GM19023 (cell line): Measurements from ENCODE around the gene MTOR.
"Not testable (repeated sequence)": the region's sequence is repeated elsewhere in the genome, so short reads cannot be mapped to it uniquely, and the experiment has no call there.

Experiments
- ATAC-seq: cut with Tn5 transposase; IDR thresholded peaks from one replicate; pipeline ENCODE4 v1.9.1; 2021; ENCODE audit warnings: mild to moderate bottlenecking, moderate library complexity; ENCODE audit not compliant: unreplicated experiment

MTOR gene

GRCh38 chr1:11187000-11187399 is 75.4 kb downstream of the MTOR start:
- ATAC-seq: no peak

DNA sequence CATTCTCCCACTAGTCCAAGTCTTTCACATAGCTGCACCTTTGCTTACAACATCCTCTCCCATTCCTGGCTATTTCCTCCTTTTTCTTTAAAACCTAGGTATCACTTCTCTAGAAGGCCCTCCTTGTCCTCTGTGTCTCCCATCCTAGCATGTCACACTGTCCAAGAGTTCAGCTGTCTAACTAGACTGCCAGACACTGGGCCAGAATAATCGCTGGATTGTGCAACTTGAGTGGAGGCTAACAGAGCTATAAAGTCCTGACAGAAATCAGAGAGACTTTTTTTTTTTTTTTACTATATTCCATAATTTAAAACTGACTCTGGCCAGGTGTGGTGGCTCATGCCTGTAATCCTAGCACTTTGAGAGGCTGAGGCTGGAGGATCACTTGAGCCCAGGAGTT is 77.4 kb downstream of the MTOR start:
- ATAC-seq: no peak

DNA sequence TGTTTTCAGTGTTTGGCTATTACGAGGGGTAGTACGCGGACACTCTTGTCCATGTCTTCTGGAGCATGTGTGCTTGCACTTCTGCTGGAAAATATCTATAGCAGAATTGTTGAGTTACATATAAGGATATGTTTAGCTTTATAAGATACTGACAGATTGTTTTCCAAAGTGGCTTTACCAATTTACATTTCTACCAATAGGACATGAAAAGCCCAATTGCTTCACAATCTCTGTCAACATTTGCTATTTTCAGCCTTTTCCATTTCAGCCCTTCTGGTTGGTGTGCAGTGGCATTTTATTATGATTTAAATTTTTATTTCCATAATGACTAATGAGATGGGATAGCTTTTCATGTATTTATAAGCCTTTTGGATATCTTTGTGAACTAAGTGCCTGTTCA is 79.5 kb downstream of the MTOR start:
- ATAC-seq: no peak

DNA sequence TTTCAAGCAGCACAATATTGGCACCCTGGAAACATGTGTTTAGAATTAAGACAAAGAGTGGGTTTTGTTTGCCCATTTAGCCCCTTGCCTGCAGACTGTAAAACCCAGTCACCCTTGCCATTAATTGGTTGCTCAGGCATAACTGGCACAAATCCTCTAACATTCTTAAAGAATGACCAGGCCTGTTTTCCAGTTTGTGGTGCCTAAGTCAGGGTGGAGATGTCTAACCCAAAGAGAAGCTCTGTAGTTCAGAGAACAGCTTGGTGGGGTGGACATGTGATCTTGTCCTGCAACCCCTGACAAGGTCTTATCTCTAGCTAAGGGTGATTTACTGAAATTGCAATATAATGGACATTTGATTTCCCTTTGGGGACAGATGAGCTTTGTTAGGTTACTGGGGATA is 82.0 kb downstream of the MTOR start:
- ATAC-seq: no peak

DNA sequence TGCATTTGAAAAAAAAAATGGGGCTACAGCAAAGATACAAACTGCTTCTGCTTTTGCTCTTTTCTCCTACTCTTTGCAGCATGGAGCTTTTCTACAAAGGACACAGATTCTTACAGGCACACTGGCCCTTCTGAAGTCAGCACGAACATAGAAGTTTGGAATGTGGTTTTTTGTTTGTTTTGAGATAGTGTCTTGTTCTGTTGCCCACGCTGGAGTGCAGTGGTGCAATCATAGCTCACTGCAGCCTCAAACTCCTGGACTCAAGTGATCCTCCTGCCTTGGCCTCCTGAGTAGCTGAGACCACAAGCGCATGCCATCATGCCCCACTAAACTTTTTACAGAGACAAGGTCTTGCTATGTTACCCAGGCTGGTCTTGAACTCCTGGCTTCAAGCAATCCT is 82.6 kb downstream of the MTOR start:
- ATAC-seq: not testable (repeated sequence)

- ATAC-seq: no peak
Measured at GRCh38 chr1:11179125-11179524, 83.2 kb downstream of the MTOR start.

DNA sequence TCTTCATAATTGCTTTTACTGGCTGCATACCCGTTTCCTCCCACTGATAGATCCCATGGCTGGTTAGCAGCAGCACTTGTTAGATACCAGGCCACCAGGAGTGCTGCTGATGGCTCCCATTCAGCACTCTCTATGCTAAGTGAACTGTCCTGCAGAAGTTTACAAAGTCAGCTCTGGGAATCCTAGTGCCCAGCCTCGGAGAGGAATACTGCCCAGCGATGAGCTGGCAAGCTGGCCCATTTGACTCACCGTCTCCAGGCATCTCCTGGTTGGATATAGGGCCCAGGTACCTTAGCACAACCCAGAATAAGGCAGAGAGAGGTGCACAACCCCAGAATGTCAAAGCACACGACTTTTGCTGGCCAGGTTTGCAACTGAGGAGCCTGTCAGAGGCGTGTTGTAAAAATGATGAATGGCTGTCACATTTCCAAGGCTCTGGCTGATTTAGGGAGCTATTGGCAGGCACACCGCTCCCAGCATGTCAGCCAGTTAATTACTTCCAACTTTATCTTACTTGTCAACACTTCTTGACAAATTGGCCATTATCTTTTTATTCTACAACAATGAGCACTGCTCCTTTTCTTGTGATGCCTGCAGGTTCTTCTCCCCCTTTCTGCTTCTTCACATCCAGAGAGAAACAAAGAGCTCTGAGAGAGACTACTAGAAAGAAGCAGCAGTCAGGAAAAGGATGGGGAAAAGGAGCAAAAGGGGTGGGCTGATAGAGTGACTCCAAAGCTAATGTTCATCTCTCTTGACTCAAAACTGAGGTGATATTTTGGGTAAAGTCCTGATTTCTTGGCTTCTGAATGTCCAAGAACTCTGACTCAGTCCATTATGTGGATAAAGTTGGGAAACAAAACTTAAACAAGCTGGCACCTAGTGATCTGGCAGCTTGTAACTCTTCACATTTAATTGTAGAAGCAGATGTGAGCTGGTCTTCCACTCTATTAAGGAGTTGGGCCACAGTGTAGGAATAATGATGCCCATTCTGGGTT is 84.0 kb downstream of the MTOR start:
- no peak for ATAC-seq

DNA sequence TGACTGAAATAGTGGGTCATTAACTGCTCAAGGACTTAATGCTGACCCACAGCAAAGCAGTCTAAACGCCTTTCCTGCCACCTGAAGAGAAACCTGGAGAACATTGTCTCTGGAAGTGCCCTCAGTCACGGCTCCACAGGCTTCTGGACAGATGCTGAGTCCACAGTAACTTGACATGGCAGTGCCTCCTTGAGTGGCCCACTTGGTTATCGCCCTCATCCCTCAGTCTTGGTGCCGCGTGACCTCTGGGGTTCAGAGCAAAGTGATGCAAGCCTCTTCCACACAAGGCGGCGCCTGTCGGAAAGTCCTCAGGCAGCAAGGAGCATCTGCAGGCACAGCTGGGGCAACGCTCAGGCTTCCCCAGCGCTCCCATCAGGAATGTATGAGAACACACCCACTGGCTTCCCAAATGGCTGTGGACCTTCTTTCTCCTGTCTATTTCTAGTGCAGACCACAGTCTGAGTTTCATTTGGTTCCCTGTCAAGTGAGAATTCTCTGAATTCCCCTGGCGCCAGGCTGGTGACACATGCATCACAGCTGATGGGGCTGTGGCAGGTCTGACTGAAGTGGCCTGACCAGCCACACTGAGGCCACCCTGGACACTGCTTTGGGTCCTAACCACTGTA is 86.2 kb downstream of the MTOR start:
- ATAC-seq: no peak

GRCh38 chr1:11175461-11175860 is 86.9 kb downstream of the MTOR start:
- ATAC-seq: no peak

DNA sequence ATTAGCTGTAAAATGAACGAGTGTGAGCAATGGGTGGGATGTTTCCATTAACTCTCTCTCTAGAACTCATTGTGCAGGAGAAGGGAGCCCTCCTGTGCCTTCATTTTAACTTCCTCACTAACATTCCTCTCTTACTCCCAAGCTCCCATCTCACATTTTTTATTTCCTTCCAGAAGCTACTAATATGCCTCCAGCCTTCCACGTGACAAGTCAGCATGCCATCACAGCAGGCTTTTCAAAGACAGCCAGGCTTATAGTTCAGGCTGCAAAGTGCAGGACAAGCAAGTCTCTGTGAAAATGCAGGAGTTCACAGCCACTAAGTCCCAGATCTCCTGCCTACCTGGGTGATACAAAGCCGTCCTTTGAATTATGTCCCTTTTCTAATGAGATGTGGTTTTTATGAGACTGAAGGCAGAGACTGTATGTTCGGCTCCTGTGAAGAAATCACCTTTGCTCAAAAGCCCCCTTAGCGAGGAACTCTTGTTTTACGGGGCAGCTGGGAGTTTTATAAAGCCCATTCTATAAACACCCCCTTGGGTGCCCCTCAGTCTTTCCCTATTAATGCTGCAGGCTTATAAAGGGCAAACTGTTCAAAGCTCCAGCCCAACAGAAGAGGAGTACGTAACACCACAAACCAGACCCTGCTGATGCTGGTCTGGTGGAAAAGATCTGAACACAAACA is 87.9 kb downstream of the MTOR start:
- no peak for ATAC-seq

DNA sequence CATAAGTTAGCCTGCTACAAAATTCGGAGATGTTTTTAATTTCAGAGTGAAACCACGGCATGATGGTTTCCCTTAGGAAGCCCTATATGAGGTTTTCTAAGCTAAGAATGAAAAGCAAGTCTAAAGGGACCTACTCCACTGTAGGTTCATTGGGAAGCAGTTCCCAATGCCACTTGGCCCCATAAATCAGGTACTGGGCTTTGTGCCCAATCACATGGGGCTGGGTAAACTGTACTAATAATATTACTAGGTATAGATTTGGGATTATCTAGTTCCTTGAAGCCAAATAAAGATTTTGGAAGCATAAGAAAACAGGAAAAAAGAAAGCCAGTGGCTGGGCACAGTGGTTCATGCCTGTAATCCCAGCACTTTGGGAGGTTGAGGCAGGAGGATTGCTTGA is 92.2 kb downstream of the MTOR start:
- ATAC-seq: no peak

- no peak for ATAC-seq
Measured at GRCh38 chr1:11169202-11169601, 93.1 kb downstream of the MTOR start.

GRCh38 chr1:11168731-11169130 is 93.6 kb downstream of the MTOR start:
- ATAC-seq: no peak

DNA sequence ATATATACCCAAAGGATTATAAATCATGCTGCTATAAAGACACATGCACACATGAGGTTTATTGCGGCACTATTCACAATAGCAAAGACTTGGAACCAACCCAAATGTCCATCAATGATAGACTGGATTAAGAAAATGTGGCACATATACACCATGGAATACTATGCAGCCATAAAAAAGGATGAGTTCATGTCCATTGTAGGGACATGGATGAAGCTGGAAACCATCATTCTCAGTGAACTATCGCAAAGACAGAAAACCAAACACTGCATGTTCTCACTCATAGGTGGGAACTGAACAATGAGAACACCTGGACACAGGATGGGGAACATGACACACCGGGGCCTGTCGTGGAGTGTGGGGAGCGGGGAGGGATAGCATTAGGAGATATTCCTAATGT is 95.6 kb downstream of the MTOR start:
- not testable (repeated sequence) for ATAC-seq

GRCh38 chr1:11162752-11163151 is 99.6 kb downstream of the MTOR start:
- not testable (repeated sequence) for ATAC-seq

DNA sequence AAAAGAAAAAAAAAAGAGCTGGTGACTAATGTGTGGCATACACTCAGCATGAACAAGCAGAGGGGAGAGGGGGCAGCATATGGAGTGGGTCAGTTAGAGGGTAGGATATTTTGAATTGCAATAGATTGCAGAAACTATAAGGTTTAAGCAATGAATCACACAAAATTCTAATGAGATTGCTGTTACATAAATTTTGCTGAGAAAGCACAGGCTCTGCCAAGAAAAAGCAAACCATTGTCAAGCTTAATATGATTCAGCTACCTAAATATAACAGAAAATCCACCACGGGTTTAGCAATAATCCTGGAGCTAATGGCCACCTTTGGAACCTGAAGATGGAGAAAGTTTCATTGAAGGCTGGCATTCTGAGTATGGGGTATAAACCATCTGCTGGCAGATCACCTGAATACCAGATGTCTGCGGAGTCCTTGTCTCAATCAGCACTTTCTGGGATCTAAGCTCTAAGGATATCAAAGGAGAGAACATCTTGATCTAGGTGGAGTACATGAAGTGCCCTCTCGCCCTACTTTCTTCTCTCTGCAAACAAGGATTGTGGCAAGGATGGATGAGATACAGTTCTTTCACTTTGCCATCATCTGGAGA is 103.5 kb downstream of the MTOR start:
- ATAC-seq: no peak

DNA sequence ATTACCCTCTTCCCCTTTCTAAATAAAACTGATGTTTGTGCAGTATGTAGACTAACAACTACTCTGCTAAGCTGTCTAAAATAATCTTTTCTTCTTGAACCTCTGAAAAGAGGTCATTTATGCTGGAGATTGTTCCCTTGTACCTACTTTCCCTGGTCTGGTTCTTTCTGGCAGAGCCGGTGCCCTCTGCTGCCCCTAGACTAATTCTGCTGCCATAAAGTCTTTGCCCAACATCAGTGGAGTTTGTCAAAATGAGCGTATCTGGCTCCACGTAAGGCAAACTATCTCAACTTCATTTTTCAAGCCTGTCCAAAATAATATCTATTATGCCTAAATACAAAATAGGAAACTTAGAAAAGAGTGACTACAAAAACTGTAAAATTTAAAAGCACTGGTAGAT is 104.1 kb downstream of the MTOR start:
- no peak for ATAC-seq

DNA sequence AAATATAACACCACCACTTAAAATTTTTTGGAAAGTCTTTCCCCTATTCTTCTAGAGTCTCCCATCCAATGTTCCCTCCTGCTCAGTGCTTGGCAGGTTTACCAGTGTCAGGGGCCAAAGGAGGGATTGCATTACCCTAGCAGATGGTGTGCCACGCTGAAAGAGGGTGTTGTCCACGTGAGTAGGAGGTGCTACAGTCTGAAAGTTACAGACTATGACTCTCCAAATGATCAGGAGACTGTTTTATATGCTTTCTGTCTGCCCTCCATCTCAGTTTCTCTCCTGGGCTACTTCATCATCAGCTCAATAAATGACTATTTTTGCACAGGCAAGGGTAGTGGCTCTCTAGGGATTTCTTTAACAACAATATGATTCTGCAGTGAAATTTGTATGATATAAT is 104.5 kb downstream of the MTOR start:
- no peak for ATAC-seq

GRCh38 chr1:11157394-11157793 is 105.0 kb downstream of the MTOR start:
- ATAC-seq: no peak

DNA sequence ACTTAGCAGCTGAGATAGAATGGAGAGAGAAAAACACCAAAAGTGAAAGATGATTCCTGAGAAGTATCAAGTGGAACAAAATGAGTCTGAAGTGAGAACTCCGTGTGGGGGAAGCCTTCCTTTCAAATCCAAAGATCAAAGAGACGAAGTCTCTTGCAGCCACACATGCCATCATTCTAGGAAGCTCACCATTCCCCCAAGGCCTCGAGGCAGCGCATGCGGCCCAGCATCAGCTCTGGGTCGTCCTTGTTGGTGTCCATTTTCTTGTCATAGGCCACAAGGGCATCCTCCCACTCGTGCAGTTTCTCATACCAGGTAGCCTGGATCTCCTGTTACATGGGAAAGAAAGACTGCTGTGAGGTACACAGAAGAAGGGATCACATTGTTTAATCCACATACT is 105.4 kb downstream of the MTOR start:
- ATAC-seq: no peak

DNA sequence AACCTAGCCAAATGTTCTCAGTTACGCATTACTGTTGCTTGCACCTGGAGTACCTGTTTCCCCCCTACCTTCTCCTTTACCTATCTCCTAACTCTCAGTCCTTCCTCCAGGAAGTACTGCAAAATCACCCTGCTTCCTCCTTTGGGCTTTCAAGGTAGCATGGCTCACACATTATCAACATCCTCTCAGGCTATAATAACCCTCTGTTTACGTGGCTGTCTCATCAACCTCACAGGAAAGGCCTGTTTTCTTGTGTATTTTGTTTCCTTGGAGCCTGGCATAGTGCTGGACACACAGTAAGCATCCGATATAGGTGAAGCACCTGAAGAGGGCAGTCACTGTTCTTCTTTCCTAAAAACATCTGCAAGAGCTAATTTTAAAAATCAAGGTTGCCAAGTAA is 105.9 kb downstream of the MTOR start:
- ATAC-seq: no peak
